Lower lobe of right lung (tissue), 2 donors: Measurements from ENCODE around the gene GSPT1. TPM values are rescaled to one million over a fixed set of nuclear protein-coding genes. Genes with fewer than 3 reads are reported as not detected.

Experiments used
- ATAC-seq, 2 donors: fragments of 200-7000 bp; cut with Tn5 transposase; one replicate each; pipeline ENCODE4 v1.9.1; 2020 to 2022; ENCODE audit warnings: mild to moderate bottlenecking in 2 of 2, moderate library complexity in 2 of 2
- DNase-seq: peaks from one replicate; pipeline ENCODE4 v3.0.0-alpha.2; 2020
- H3K27ac ChIP-seq: fragments of 200-600 bp; one replicate; pipeline ENCODE4 v1.8.0; 2022
- H3K27me3 ChIP-seq: fragments of 200-600 bp; one replicate; pipeline ENCODE4 v1.8.0; 2022; ENCODE audit warnings: low read depth
- H3K36me3 ChIP-seq: fragments of 200-600 bp; one replicate; pipeline ENCODE4 v1.8.0; 2022; ENCODE audit warnings: mild to moderate bottlenecking
- H3K4me1 ChIP-seq: fragments of 200-600 bp; one replicate; pipeline ENCODE4 v1.8.0; 2022
- H3K4me3 ChIP-seq: fragments of 200-600 bp; one replicate; pipeline ENCODE4 v1.8.0; 2022; ENCODE audit warnings: mild to moderate bottlenecking
- H3K9me3 ChIP-seq: fragments of 200-600 bp; one replicate; pipeline ENCODE4 v1.8.0; 2022
- CTCF ChIP-seq: fragments of 200-600 bp; IDR thresholded peaks from one replicate; pipeline ENCODE4 v1.8.0; 2022; ENCODE audit warnings: antibody characterized with exemption, mild to moderate bottlenecking
- intact Hi-C: fragments of 100-400 bp; cut with DNase I; formaldehyde crosslinking; loops from one replicate; pipeline ENCODE4 v1.11.0; 2022
- total RNA-seq: library from RNA; stranded (reverse); fragmentation: NEBNext Ultra II Directional; extraction: Animal tissue kit (Norgen Biotek cat#: 25700); gene quantifications from one replicate; pipeline ENCODE4 v1.2.1, GENCODE V29; 2021
- donor health status: DM: no; HTN: yes; CAD: no; lungs with severe emphysema.

Gene GSPT1
- total RNA-seq, 1 donor from 2014 or later = 107 TPM

GRCh38 chr16:11848842-11849241 is 66.9 kb downstream of the GSPT1 start:
- peaks cover 57% of the 10 kb centered on the region for H3K36me3 ChIP-seq
- TF ChIP-seq CTCF = no peak
- DNase-seq (no peak), ATAC-seq (no peak)
- intact Hi-C loops = no loop called here
- H3K4me3 ChIP-seq = no peak overlapping the region
- H3K27ac ChIP-seq = no peak overlapping the region
- H3K9me3 ChIP-seq = no peaks in the 10 kb centered on the region
- no peaks in the 10 kb centered on the region for H3K27me3 ChIP-seq
- H3K4me1 ChIP-seq = peaks cover 25% of the 10 kb centered on the region

- DNase-seq = no peak
- ATAC-seq = no peak
- no peak overlapping the region for H3K4me3 ChIP-seq
- H3K9me3 ChIP-seq = no peaks in the 10 kb centered on the region
- intact Hi-C loops = no loop called here
- TF ChIP-seq CTCF = no peak
- peaks cover 97% of the 10 kb centered on the region for H3K36me3 ChIP-seq
- H3K4me1 ChIP-seq = peaks cover 1% of the 10 kb centered on the region
- H3K27me3 ChIP-seq = no peaks in the 10 kb centered on the region
- H3K27ac ChIP-seq = no peak overlapping the region
These were observed 71.3 kb downstream of the GSPT1 start for GRCh38 chr16:11844499-11844898.

GRCh38 chr16:11843861-11844260 is 71.9 kb downstream of the GSPT1 start:
- H3K4me1 ChIP-seq = no peaks in the 10 kb centered on the region
- no peaks in the 10 kb centered on the region for H3K9me3 ChIP-seq
- no peak overlapping the region for H3K4me3 ChIP-seq
- no peak for TF ChIP-seq CTCF
- DNase-seq (no peak), ATAC-seq (no peak)
- intact Hi-C loops = no loop called here
- H3K27ac ChIP-seq = no peak overlapping the region
- H3K36me3 ChIP-seq = peaks cover 97% of the 10 kb centered on the region
- no peaks in the 10 kb centered on the region for H3K27me3 ChIP-seq

- no peak overlapping the region for H3K4me3 ChIP-seq
- H3K4me1 ChIP-seq = no peaks in the 10 kb centered on the region
- intact Hi-C loops = no loop called here
- no peaks in the 10 kb centered on the region for H3K27me3 ChIP-seq
- H3K36me3 ChIP-seq = peaks cover 97% of the 10 kb centered on the region
- no peak overlapping the region for H3K27ac ChIP-seq
- no peak for DNase-seq
- no peaks in the 10 kb centered on the region for H3K9me3 ChIP-seq
- no peak for TF ChIP-seq CTCF
- no peak for ATAC-seq
These were observed 72.5 kb downstream of the GSPT1 start for GRCh38 chr16:11843206-11843605.

GRCh38 chr16:11841026-11841425 is 74.7 kb downstream of the GSPT1 start:
- Histone ChIP-seq H3K27ac (no peak overlapping the region), H3K9me3 (no peaks in the 10 kb centered on the region), H3K27me3 (no peaks in the 10 kb centered on the region), H3K4me1 (no peaks in the 10 kb centered on the region), H3K36me3 (peaks cover 97% of the 10 kb centered on the region), H3K4me3 (no peak overlapping the region)
- DNase-seq = no peak
- no peak for ATAC-seq
- intact Hi-C loops = no loop called here
- TF ChIP-seq CTCF = no peak
